GOT3 (cell line): ENCODE data around the gene SRRM4.
"Not testable (repeated sequence)": the region's sequence is repeated elsewhere in the genome, so short reads cannot be mapped to it uniquely, and the experiment has no call there.

Experiments
- DNase-seq: peaks from one replicate; lab custom pipeline; 2025; ENCODE audit warnings: mixed read lengths; lab: John Stamatoyannopoulos, UW

SRRM4 gene

GRCh38 chr12:119071638-119072231, 90.4 kb downstream of the SRRM4 start:
- DNase-seq = no peak

GRCh38 chr12:119072440-119072839, 91.1 kb downstream of the SRRM4 start:
- no peak for DNase-seq

- DNase-seq = no peak
These were observed 94.0 kb downstream of the SRRM4 start for GRCh38 chr12:119075222-119075787.

GRCh38 chr12:119075918-119076317, 94.6 kb downstream of the SRRM4 start:
- DNase-seq = no peak

- no peak for DNase-seq
These were observed 98.2 kb downstream of the SRRM4 start for GRCh38 chr12:119079530-119079929.

- no peak for DNase-seq
These were observed 100.7 kb downstream of the SRRM4 start for GRCh38 chr12:119082016-119082415.

- DNase-seq = no peak
These were observed 101.2 kb downstream of the SRRM4 start for GRCh38 chr12:119082496-119082895.

- no peak for DNase-seq
These were observed 107.5 kb downstream of the SRRM4 start for GRCh38 chr12:119088685-119089379.

GRCh38 chr12:119089380-119090013, 108.2 kb downstream of the SRRM4 start:
- no peak for DNase-seq

GRCh38 chr12:119090276-119090675, 108.9 kb downstream of the SRRM4 start:
- no peak for DNase-seq

GRCh38 chr12:119090865-119091264, 109.5 kb downstream of the SRRM4 start:
- no peak for DNase-seq

GRCh38 chr12:119096429-119097202, 115.3 kb downstream of the SRRM4 start:
- DNase-seq = no peak

GRCh38 chr12:119100933-119101332, 119.6 kb downstream of the SRRM4 start:
- no peak for DNase-seq

GRCh38 chr12:119102274-119102673, 120.9 kb downstream of the SRRM4 start:
- DNase-seq = no peak

- no peak for DNase-seq
These were observed 121.4 kb downstream of the SRRM4 start for GRCh38 chr12:119102714-119103113.

- not testable (repeated sequence) for DNase-seq
These were observed 123.6 kb downstream of the SRRM4 start for GRCh38 chr12:119104969-119105368.

- no peak for DNase-seq
These were observed 132.2 kb downstream of the SRRM4 start for GRCh38 chr12:119113496-119113986.

- DNase-seq = no peak
These were observed 133.0 kb downstream of the SRRM4 start for GRCh38 chr12:119114294-119114693.

GRCh38 chr12:119115296-119115905, 134.1 kb downstream of the SRRM4 start:
- no peak for DNase-seq

GRCh38 chr12:119117936-119118335, 136.6 kb downstream of the SRRM4 start:
- DNase-seq = no peak

- DNase-seq = no peak
These were observed 137.3 kb downstream of the SRRM4 start for GRCh38 chr12:119118625-119119024.

- no peak for DNase-seq
These were observed 140.7 kb downstream of the SRRM4 start for GRCh38 chr12:119122047-119122446.
